ENCODE results near the gene ARMCX1.

- TF ChIP-seq PKNOX1 (IDR thresholded peaks at IDR 0.05) = no peak
- no peak for TF ChIP-seq SMC3 (IDR thresholded peaks at IDR 0.05; ENCODE audit: borderline replicate concordance, low read length)
- no peak for TF ChIP-seq PBX3 (IDR thresholded peaks at IDR 0.05; ENCODE audit: insufficient replicate concordance, low read depth, low read length)
- TF ChIP-seq CTCF (IDR thresholded peaks at IDR 0.05 in 2 of 3, conservative IDR thresholded peaks at IDR 0.05 in 1 of 3; ENCODE audit: control insufficient read depth in 2 of 3, extremely low read depth in 1 of 3, insufficient read depth in 1 of 3, low read depth in 3 of 3, low read length in 3 of 3) = no peak
- TF ChIP-seq POLR2AphosphoS5 (IDR thresholded peaks at IDR 0.05; ENCODE audit: low read length) = no peak
- no peak for TF ChIP-seq BCL11A (IDR thresholded peaks at IDR 0.05; ENCODE audit: low read depth, low read length)
- no peak for TF ChIP-seq JUND (IDR thresholded peaks at IDR 0.05; ENCODE audit: low read depth, low read length)
- TF ChIP-seq EED (IDR thresholded peaks at IDR 0.05; ENCODE audit: low read depth) = no peak
These were observed 11.2 kb upstream of the ARMCX1 start for GRCh38 chrX:101539116-101539515.

Measured in GM12878 (cell line).